LNCaP clone FGC (cell line): ENCODE measurements around the gene PANX3.
A peak's percentile ranks its signal among the peaks of the same experiment; 100 is the strongest.

Experiments used
- DNase-seq: peaks from one replicate; pipeline ENCODE4 v3.0.0-alpha.2; 2011; ENCODE audit warnings: low read depth
- H3K4me3 ChIP-seq: 2 replicates; pipeline ENCODE4 v1.5.1; 2011; ENCODE audit warnings: mild to moderate bottlenecking, low read depth, low read length, control low read depth
- CTCF ChIP-seq: IDR thresholded peaks from 2 replicates; pipeline ENCODE4 v1.5.1; 2012; ENCODE audit warnings: mild to moderate bottlenecking; ENCODE audit not compliant: control insufficient read depth, insufficient read depth; ENCODE audit errors: extremely low read depth

The PANX3 gene

DNA sequence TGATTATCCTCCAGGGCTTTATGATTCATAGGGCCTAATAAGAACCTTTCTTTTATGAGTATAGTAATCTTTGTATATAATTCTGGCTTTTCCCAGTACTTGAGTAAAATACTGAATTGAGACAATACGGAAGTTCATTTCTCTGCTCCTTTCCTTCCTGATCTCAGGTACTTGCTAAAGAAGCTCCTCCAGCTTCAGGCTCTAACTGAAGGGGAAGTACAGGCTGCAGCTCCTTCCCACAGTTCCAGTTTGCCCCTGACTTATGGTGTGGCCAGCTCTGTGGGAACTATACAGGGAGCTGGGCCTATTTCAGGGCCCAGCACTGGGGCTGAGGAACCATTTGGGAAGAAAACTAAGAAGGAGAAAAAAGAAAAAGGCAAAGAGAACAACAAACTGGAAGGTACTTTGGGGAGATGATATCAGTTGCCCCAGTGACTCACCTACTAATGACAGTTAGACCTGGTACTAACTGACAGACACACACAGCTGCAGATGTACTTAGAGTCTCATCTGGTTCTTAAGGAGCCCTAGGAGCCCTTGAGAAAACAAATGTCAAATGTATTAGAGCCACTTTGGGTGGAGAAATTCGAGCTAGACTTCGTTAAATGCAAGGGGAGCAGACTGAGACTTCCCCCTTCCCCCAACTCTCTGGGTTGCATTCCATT is 14.4 kb downstream of the PANX3 start:
- no peak for DNase-seq
- no peak for TF ChIP-seq CTCF
- H3K4me3 ChIP-seq = peak overlapping the region; percentile 93

DNA sequence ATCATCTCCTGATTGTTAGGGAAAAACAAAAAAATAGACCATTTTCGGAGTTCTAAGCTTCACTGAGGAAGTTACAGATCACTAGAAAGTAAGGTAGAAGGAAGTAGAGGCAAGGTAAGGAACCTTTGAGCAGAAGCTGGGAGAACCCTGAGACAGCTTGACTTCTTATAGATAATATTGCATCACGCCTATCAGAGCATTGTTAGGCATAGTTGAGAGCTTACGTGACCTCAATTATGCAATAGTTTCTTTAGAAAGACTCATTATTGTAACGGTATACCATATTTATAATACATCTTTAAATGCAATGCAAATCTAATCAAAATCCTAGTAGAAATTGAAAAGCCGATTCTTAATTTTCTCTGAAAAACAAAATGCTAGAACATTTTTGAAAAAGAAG is 16.3 kb downstream of the PANX3 start:
- TF ChIP-seq CTCF = no peak
- no peak for DNase-seq
- H3K4me3 ChIP-seq = no peak overlapping the region

DNA sequence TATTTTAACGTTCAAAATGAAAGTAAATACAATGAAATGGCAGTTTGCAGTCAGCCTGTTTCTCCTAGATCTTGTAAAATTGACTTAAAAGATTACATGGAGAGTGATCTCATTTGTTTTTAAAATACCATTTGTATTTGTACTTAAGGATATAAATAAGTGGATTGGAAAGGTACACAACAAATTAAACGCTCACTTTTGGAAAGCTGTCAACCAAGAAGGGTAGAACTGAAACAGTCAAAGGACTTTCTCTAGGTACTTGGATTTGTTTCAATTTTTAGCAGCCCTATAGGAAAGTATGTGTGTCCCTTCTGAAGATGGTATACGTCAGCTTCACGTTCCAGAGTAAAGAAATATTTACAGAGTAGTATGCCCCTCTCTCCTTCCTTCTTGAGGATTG is 18.7 kb downstream of the PANX3 start:
- peak overlapping the region; percentile 22 for H3K4me3 ChIP-seq
- peak; percentile 92 for DNase-seq
- TF ChIP-seq CTCF = no peak

DNA sequence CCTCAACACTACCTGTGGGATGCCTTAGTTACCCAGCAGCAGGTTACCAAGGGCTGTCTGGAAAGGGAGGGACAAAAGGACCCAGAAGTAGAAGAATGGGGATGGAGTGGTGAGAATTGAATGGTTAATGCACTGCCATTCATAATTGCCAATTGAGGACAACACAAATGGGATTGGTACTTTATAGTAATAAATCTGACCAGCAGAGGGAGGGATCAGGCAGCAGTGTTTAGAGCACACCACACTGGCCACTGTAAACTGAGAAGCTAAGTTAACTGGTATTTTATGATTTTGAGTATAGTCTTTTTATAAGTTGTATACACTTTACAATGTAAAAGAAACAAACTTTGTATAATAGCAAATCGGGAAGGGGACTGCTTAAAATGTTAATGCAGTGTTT is 22.1 kb downstream of the PANX3 start:
- DNase-seq = no peak
- TF ChIP-seq CTCF = peak; percentile 59
- H3K4me3 ChIP-seq = no peak overlapping the region

- DNase-seq = no peak
- H3K4me3 ChIP-seq = no peak overlapping the region
- TF ChIP-seq CTCF = no peak
Measured at GRCh38 chr11:124635932-124636331, 24.7 kb downstream of the PANX3 start.

- no peak for DNase-seq
- TF ChIP-seq CTCF = no peak
- no peak overlapping the region for H3K4me3 ChIP-seq
Measured at GRCh38 chr11:124638500-124638899, 27.3 kb downstream of the PANX3 start.

DNA sequence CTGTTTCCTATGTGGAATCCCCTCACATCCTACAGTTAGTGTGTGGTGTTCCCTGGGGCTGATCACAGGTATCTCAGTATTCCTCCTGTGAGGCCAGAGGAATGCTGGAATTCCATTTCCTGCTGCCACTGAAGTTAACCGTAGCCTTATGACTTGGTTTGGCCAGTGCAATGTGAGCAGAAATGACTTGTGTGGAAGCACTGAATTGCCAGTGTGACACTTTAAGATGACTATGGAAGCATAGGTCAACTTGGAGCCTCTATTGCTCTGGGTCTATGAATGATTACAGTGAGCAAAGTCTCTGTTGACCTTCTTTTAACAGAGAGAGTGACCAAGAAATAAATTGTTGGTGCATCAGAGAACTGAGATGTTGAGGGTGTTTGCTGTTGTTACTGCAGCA is 28.0 kb downstream of the PANX3 start:
- H3K4me3 ChIP-seq = no peak overlapping the region
- DNase-seq = no peak
- TF ChIP-seq CTCF = no peak
